Astrocyte (in vitro differentiated cells and primary cell): ENCODE results near the gene TUFT1.

Experiments
- EZH2 ChIP-seq: IDR thresholded peaks from 2 replicates; pipeline ENCODE4 v1.6.1; 2012; ENCODE audit warnings: mild to moderate bottlenecking, low read length, inconsistent platforms; ENCODE audit not compliant: insufficient read depth
- TF ChIP-seq, protein P1 (sequence below): IDR thresholded peaks from 2 replicates; pipeline ENCODE4 v1.5.1; 2011; ENCODE audit warnings: low read depth, mild to moderate bottlenecking, inconsistent platforms, low read length, moderate library complexity; ENCODE audit not compliant: insufficient read depth

DNA sequence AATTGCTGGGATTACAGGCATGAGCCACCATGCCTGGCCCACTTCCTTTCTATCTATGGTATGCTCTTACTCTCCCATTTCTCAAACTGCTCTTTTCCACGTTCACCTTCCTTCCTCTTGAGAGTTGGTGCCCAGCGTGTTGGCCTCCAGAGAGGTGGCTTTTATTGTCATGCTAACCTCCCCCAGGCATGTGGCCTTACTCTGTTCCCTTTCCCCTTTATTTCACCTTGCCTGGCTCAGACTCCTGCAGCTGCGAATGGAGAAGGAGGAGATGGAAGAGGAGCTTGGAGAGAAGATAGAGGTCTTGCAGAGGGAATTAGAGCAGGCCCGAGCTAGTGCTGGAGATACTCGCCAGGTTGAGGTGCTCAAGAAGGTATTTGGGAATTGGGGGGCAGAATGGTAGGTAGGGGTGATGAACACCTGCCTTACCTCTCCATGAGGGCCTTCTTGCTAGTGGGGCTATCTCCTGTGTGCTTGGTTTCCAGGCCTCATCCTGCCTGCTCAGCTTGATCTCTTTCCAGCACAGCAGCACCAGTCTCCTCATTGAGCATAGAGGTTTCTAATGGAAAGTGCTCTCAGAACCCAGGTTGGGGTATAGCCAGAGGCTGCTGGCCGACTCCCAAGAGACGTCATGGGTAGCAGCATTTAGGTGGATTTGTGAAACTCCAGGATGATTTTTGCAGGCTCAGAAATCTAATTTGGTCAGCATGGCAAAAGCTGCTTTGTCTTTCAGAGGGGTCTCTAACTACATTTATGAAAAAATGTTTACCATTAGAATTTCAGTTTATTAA is 13.2 kb upstream of the TUFT1 start:
- TF ChIP-seq, protein P1, sequence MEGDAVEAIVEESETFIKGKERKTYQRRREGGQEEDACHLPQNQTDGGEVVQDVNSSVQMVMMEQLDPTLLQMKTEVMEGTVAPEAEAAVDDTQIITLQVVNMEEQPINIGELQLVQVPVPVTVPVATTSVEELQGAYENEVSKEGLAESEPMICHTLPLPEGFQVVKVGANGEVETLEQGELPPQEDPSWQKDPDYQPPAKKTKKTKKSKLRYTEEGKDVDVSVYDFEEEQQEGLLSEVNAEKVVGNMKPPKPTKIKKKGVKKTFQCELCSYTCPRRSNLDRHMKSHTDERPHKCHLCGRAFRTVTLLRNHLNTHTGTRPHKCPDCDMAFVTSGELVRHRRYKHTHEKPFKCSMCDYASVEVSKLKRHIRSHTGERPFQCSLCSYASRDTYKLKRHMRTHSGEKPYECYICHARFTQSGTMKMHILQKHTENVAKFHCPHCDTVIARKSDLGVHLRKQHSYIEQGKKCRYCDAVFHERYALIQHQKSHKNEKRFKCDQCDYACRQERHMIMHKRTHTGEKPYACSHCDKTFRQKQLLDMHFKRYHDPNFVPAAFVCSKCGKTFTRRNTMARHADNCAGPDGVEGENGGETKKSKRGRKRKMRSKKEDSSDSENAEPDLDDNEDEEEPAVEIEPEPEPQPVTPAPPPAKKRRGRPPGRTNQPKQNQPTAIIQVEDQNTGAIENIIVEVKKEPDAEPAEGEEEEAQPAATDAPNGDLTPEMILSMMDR, result no peak
- no peak for TF ChIP-seq EZH2
